GM23248 (cell line): ENCODE results near the gene ABCC4.

Experiments
- EZH2 ChIP-seq: fragments of 200-600 bp; sonication (generic); IDR thresholded peaks from 2 replicates; pipeline ENCODE4 v1.6.1; 2018; ENCODE audit warnings: antibody characterized with exemption, mild to moderate bottlenecking; ENCODE audit not compliant: insufficient read depth, poor library complexity, severe bottlenecking
- EZH2phosphoT487 ChIP-seq: fragments of 200-600 bp; sonication (generic); IDR thresholded peaks from 2 replicates; pipeline ENCODE4 v1.6.1; 2018; ENCODE audit warnings: antibody characterized with exemption, moderate library complexity, mild to moderate bottlenecking, low read depth; ENCODE audit not compliant: insufficient read depth

DNA sequence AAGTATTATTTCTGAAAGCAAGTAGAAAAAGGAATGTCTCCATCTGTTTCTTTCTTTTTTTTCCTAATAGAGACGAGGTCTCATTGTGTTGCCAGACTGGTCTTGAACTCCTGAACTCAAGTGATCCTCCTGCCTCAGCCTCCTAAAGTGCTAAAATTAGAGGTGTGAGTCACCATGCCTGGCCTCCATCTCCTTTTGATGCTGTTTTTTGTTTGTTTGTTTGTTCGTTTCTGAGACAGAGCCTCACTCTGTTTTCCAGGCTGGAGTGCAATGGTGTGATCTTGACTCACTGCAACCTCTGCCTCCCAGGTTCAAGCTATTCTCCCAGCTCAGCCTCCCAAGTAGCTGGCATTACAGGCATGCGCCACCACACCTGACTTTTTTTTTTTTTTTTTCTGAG lies 14.5 kb upstream of the ABCC4 start:
- TF ChIP-seq EZH2 (no peak), EZH2phosphoT487 (no peak)
